K562 (cell line): ENCODE measurements around the gene SLC27A2. TPM values are rescaled to one million over a fixed set of nuclear protein-coding genes. Genes with fewer than 3 reads are reported as not detected.
"Not testable (repeated sequence)": the region's sequence is repeated elsewhere in the genome, so short reads cannot be mapped to it uniquely, and the experiment has no call there.

Experiments
- ATAC-seq: fragments of 200-7000 bp; cut with Tn5 transposase; 3 replicates; pipeline ENCODE4 v1.9.1; 2020; ENCODE audit warnings: moderate library complexity
- BruUV-seq: library from RNA; stranded (reverse); fragments of 400-500 nt; replicated peaks from 2 replicates; lab custom pipeline; 2021; lab: Mats Ljungman, UMichigan
- CTCF ChIA-PET: fragments of 300-600 bp; formaldehyde crosslinking; extraction: SDS; loops from one replicate; lab custom pipeline; 2021; ENCODE audit warnings: low intra/inter-chr PET ratio; lab: Yijun Ruan, JAX
- POLR2A ChIA-PET: fragments of 300-600, 350-650 bp; sonication (Branson Sonifier 250); formaldehyde crosslinking; extraction: SDS; loops from one replicate; lab custom pipeline; 2021; ENCODE audit warnings: antibody characterized with exemption, inconsistent platforms; lab: Yijun Ruan, JAX
- DNase-seq, 4 experiments: peaks; one replicate each; pipeline versions ENCODE4 v3.0.0 to v3.0.0-alpha.2; 2011 to 2018; ENCODE audit warnings: low spot score in 3 of 4, mixed read lengths in 3 of 4; ENCODE audit errors: extremely low read depth in 1 of 4
- FAIRE-seq: peaks from 2 replicates; lab custom pipeline; 2011; peaks lifted over from hg19 to GRCh38; lab: Jason Lieb, UNC
- H2AFZ ChIP-seq: 2 replicates; pipeline ENCODE4 v1.6.0; 2011; ENCODE audit warnings: low read depth, low read length, control low read depth, inconsistent platforms
- H3K27ac ChIP-seq: fragments of 200-600 bp; 3 replicates; pipeline ENCODE4 v1.8.0; 2011; ENCODE audit warnings: low read depth, mild to moderate bottlenecking, control low read depth, inconsistent platforms, low read length, moderate library complexity, mixed read lengths; ENCODE audit errors: extremely low read depth
- H3K27me3 ChIP-seq, 2 experiments: fragments of 300-600 bp in 1 of 2; 2 replicates in 1 of 2; 3 replicates in 1 of 2; pipeline versions ENCODE4 v1.6.0 to v1.8.0; 2011; ENCODE audit warnings: inconsistent platforms in 2 of 2, low read length in 2 of 2, mild to moderate bottlenecking in 1 of 2, mixed read lengths in 1 of 2, moderate library complexity in 1 of 2; ENCODE audit not compliant: control insufficient read depth in 2 of 2, insufficient read depth in 2 of 2
- H3K36me3 ChIP-seq: fragments of 300-600 bp; 3 replicates; pipeline ENCODE4 v1.8.0; 2011; ENCODE audit warnings: mild to moderate bottlenecking, low read length, inconsistent platforms; ENCODE audit not compliant: control insufficient read depth, insufficient read depth
- H3K4me1 ChIP-seq, 2 experiments: fragments of 200-600 bp in 1 of 2; replicated peaks in 1 of 2; 2 replicates in 1 of 2; 3 replicates in 1 of 2; pipeline versions ENCODE4 v1.5.1 to v1.8.0; 2011; ENCODE audit warnings: inconsistent platforms in 2 of 2, low read length in 2 of 2, mild to moderate bottlenecking in 1 of 2, mixed read lengths in 1 of 2, moderate library complexity in 1 of 2; ENCODE audit not compliant: control insufficient read depth in 2 of 2, insufficient read depth in 2 of 2
- H3K4me2 ChIP-seq: 2 replicates; pipeline ENCODE4 v1.6.1; 2011; ENCODE audit warnings: low read length, control low read depth, inconsistent platforms, mixed read lengths; ENCODE audit not compliant: insufficient read depth
- H3K4me3 ChIP-seq: fragments of 200-600 bp; sonication (generic), shearing (Covaris generic); 2 replicates; pipeline ENCODE4 v1.5.1; 2016; ENCODE audit warnings: control low read depth, inconsistent platforms
- H3K79me2 ChIP-seq: fragments of 200-600 bp; 3 replicates; pipeline ENCODE4 v1.8.0; 2011; ENCODE audit warnings: low read length, inconsistent platforms; ENCODE audit not compliant: control insufficient read depth, insufficient read depth
- H3K9ac ChIP-seq, 2 experiments: 2 replicates each; pipeline versions ENCODE4 v1.6.0 to v1.6.1; 2011; ENCODE audit warnings: low read depth in 2 of 2, low read length in 2 of 2, control low read depth in 1 of 2, inconsistent platforms in 1 of 2, mild to moderate bottlenecking in 1 of 2, mixed read lengths in 1 of 2; ENCODE audit not compliant: insufficient read depth in 1 of 2
- H3K9me1 ChIP-seq: one replicate; pipeline ENCODE4 v1.6.0; 2011; ENCODE audit warnings: inconsistent platforms, mild to moderate bottlenecking, low read length, moderate library complexity; ENCODE audit not compliant: control insufficient read depth, insufficient read depth
- H3K9me3 ChIP-seq: replicated peaks from 2 replicates; pipeline ENCODE4 v1.5.1; 2011; ENCODE audit warnings: low read depth, low read length, inconsistent platforms; ENCODE audit not compliant: control insufficient read depth, insufficient read depth
- H4K20me1 ChIP-seq: replicated peaks from 2 replicates; pipeline ENCODE4 v1.6.1; 2011; ENCODE audit warnings: low read length, inconsistent platforms, mixed read lengths; ENCODE audit not compliant: control insufficient read depth, insufficient read depth
- CEBPG ChIP-seq, 3 experiments: fragments of 200-800 bp in 1 of 3; sonication (Bioruptor generic) in 1 of 3; sonication (generic) in 1 of 3; formaldehyde crosslinking in 1 of 3; IDR thresholded peaks in 2 of 3; conservative IDR thresholded peaks in 1 of 3; 2 replicates each; pipeline versions ENCODE4 v1.6.1 to v1.8.0; 2016 to 2022; ENCODE audit warnings: missing compliant biosample characterization in 2 of 3, missing genetic modification characterization in 2 of 3, mild to moderate bottlenecking in 1 of 3, missing genetic modification reagents in 1 of 3
- DACH1 ChIP-seq: fragments of 450-650 bp; IDR thresholded peaks from 2 replicates; pipeline ENCODE4 v1.6.1; 2018; ENCODE audit not compliant: partially characterized antibody
- GATAD2B ChIP-seq: fragments of 450-650 bp; IDR thresholded peaks from 2 replicates; pipeline ENCODE4 v1.6.1; 2017; ENCODE audit warnings: mild to moderate bottlenecking, borderline replicate concordance
- MCM7 ChIP-seq, 2 experiments: fragments of 450-650 bp; IDR thresholded peaks; 2 replicates each; pipeline ENCODE4 v1.6.1; 2016 to 2018
- MTA1 ChIP-seq: fragments of 450-650 bp; IDR thresholded peaks from 2 replicates; pipeline ENCODE4 v1.6.1; 2017; ENCODE audit warnings: borderline replicate concordance
- ZNF121 ChIP-seq: sonication (generic); formaldehyde crosslinking; conservative IDR thresholded peaks from 2 replicates; pipeline ENCODE4 v1.8.0; 2022; ENCODE audit warnings: missing genetic modification reagents
- WGBS: fragments of 100-300 bp; shearing (Covaris generic); methylation state at CpG from one replicate; pipeline ENCODE4 v1.1.6; 2016; ENCODE audit warnings: low coverage, mixed read lengths; ENCODE audit not compliant: insufficient coverage; ENCODE audit errors: missing lambda C conversion rate; 5-methylcytosine and 5-hydroxymethylcytosine counted together
- in situ Hi-C: fragments of 300-500 bp; cut with MboI; formaldehyde crosslinking; loops from 4 replicates; pipeline ENCODE4 v1.15.0; 2018; ENCODE audit warnings: inconsistent platforms, mixed read lengths
- intact Hi-C: fragments of 100-400 bp; cut with micrococcal nuclease; formaldehyde crosslinking; loops from 2 replicates; pipeline ENCODE4 v1.14.2; 2022
- polyA plus RNA-seq, 8 experiments: library from polyadenylated mRNA; depleted of rRNA in 4 of 8; stranded (reverse) in 5 of 8; unstranded in 3 of 8; fragments of >200 nt; fragmentation: Nextera tagmentation in 2 of 8; fragmentation: Illumina TruSeq in 1 of 8; extraction: Ambion mirVana in 2 of 8; extraction: Trizol in 1 of 8; gene quantifications; 2 replicates each; pipeline versions ENCODE4 v1.2.1 to v1.2.3, GENCODE V29; 2011 to 2014; ENCODE audit warnings: inconsistent platforms in 1 of 8, missing spikeins in 1 of 8
- total RNA-seq, 7 experiments: library from RNA; depleted of rRNA in 6 of 7; stranded (reverse); fragments of >200 nt in 6 of 7; fragmentation: Illumina TruSeq in 2 of 7; extraction: Trizol in 2 of 7; gene quantifications; 2 replicates each; pipeline versions ENCODE4 v1.2.1 to v1.2.3, GENCODE V29; 2011 to 2021; ENCODE audit warnings: low replicate concordance in 1 of 7
- TF ChIP-seq, protein P1 (sequence below): fragments of 450-650 bp; IDR thresholded peaks from 2 replicates; pipeline ENCODE4 v1.6.1; 2016; ENCODE audit warnings: antibody characterized with exemption

Gene SLC27A2
- total and polyA plus RNA-seq, 9 of the 15 experiments (the other 6 are each of a cell fraction or from before 2014, with no cell fraction given) = 4.9 to 38.0 (median 22.7) TPM

DNA sequence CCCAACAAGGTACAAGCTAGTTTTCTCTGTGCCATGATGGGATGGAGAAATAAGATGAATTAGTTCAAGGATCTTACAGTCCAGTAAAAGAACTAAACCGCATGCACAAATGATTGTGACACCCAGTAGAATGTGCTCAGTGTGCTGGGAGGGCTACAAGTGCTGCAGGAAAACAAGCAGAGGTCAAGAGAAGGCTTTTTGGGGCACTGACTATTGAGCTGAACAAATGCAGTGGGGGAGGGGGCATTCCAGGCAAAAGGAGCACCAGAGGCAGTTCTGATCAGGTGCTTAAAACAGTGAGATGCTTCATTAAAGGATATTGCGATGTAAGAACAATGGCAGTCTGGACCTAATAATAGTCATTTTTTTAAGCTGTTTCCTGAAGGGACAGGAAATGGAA, 6.0 kb downstream of the SLC27A2 start:
- no peaks in the 10 kb centered on the region for H3K27me3 ChIP-seq
- no peak overlapping the region for H3K9ac ChIP-seq
- no peak overlapping the region for H3K4me3 ChIP-seq
- intact Hi-C loops (no loop called here), in situ Hi-C loops (no loop called here)
- H3K4me2 ChIP-seq = no peak overlapping the region
- POLR2A ChIA-PET = interaction anchor here (0.6 to 1.2 kb wide), 2 partner anchors 68 to 311 kb away, joined by 3 to 4 read pairs; no protein-coding TSS in a partner anchor
- H3K79me2 ChIP-seq = peaks cover 20% of the 10 kb centered on the region
- no peaks in the 10 kb centered on the region for H3K9me3 ChIP-seq
- H4K20me1 ChIP-seq = no peaks in the 10 kb centered on the region
- no peak for FAIRE-seq
- CTCF ChIA-PET = no interaction called here
- H2AFZ ChIP-seq = no peak overlapping the region
- 81% methylated on average over 2 of the region's 2 CpGs for WGBS
- H3K27ac ChIP-seq = no peak overlapping the region
- H3K36me3 ChIP-seq = peaks cover 3% of the 10 kb centered on the region; the same call in 2 of the 3 replicates
- peaks cover 7 to 23% of the 10 kb centered on the region in 2 experiments for H3K4me1 ChIP-seq
- no TSS peak for BruUV-seq
- DNase-seq = no peak
- no peak for ATAC-seq
- TF ChIP-seq ZNF121 (CRISPR knock-in tag) (no peak), CEBPG (CRISPR knock-in tag; IDR thresholded peaks at IDR 0.05) (no peak), CEBPG (tag; conservative IDR thresholded peaks at IDR 0.05 in 1 of 2, IDR thresholded peaks at IDR 0.05 in 1 of 2) (peak in 1 of 2 experiments; percentile 5; a peak in 1 of 4 replicates)
- H3K9me1 ChIP-seq = no peaks in the 10 kb centered on the region

DNA sequence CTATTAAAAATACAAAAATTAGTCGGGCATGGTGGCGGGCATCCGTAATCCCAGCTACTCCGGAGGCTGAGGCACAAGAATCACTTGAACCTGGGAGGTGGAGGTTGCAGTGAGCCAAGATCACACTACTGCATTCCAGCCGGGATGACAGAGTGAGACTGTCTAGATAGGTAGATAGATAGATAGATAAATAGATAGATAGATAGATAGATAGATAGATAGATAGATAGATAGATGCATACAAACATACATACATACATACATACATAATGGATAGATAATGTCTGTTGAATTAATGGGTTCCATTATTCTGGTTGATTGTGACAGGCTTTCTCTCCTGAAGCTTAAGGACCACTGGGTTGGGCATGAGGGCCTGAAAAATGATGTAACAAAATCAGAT, 6.8 kb downstream of the SLC27A2 start:
- H3K4me2 ChIP-seq, BruUV-seq, DNase-seq, H2AFZ ChIP-seq, FAIRE-seq, H3K4me3 ChIP-seq, H3K9ac ChIP-seq, H4K20me1 ChIP-seq, intact Hi-C loops, H3K27ac ChIP-seq, ATAC-seq, in situ Hi-C loops, H3K9me1 ChIP-seq, H3K9me3 ChIP-seq, H3K27me3 ChIP-seq, CTCF ChIA-PET, H3K36me3 ChIP-seq: not testable (repeated sequence)
- peak; percentile 99 for TF ChIP-seq DACH1
- TF ChIP-seq MCM7 (IDR thresholded peaks at IDR 0.05) = 0 out of 4 replicates have a peak, but pooled peaks of 1 of the 2 experiments have one; percentile 41
- TF ChIP-seq GATAD2B = peak; percentile 76; the same call in 1 of the 2 replicates
- TF ChIP-seq, protein P1, sequence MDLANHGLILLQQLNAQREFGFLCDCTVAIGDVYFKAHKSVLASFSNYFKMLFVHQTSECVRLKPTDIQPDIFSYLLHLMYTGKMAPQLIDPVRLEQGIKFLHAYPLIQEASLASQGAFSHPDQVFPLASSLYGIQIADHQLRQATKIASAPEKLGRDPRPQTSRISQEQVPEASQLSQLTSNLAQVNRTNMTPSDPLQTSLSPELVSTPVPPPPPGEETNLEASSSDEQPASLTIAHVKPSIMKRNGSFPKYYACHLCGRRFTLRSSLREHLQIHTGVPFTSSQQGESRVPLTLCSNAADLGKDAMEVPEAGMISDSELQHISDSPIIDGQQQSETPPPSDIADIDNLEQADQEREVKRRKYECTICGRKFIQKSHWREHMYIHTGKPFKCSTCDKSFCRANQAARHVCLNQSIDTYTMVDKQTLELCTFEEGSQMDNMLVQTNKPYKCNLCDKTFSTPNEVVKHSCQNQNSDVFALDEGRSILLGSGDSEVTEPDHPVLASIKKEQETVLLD = peak; percentile 72; the same call in 1 of the 2 replicates
- 0 out of 2 replicates have a peak, but pooled peaks have one; percentile 66 for TF ChIP-seq MTA1
- Histone ChIP-seq H3K4me1 (peaks cover 7 to 16% of the 10 kb centered on the region in 2 experiments), H3K79me2 (peaks cover 12% of the 10 kb centered on the region; the same call in 2 of the 3 replicates)
- WGBS = 79% methylated on average over 3 of the region's 5 CpGs
- POLR2A ChIA-PET = interaction anchor here (0.6 to 1.7 kb wide), 4 partner anchors 8 to 92 kb away, joined by 3 to 6 read pairs (median 4); no protein-coding TSS in a partner anchor
